GM18868 (cell line): ENCODE measurements around the gene NRG2.

Source experiments
- ATAC-seq: cut with Tn5 transposase; IDR thresholded peaks from one replicate; pipeline ENCODE4 v1.9.1; 2021; ENCODE audit warnings: mild to moderate bottlenecking, moderate library complexity; ENCODE audit not compliant: unreplicated experiment

The NRG2 gene

GRCh38 chr5:139821806-139822552 is 221.1 kb downstream of the NRG2 start:
- ATAC-seq = no peak

DNA sequence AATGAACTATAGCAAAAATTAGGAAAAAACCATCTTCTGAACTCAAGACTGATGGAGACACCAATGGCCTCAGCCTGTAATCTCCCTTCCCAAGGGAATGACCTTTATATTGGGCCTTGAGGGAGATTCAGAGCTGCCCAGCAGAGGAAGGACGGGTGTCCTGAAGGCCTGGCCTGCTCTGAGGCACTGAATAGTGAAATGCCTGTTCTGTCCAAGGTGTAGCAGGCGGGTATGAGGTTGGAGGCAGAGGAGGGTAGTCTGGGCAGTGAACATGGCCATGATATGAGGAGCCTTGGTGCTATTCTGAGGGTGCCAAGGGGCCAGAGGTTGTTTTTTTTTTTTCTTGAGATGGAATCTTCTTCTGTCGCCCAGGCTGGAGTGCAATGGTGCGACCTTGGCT is 222.5 kb downstream of the NRG2 start:
- ATAC-seq = no peak

DNA sequence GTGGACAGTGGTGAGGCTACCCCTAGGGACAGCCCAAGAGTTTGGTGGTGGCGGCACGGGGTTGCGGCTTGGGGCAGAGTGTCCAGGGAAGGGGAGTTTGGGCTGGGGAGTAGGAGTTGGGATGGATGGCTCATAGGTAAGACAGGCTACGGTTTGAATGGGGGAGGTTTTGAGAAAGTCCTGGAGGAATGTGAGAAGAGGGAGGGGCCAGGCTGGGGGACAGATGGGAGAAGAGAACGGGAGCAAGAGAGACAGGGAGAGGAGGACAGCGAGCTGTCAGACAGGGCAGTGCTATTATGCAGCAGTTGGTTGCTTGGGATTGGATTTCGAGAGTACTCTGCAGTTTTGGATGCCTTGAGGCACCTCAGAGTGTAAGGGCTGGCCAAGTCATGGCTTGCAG is 223.0 kb downstream of the NRG2 start:
- no peak for ATAC-seq

DNA sequence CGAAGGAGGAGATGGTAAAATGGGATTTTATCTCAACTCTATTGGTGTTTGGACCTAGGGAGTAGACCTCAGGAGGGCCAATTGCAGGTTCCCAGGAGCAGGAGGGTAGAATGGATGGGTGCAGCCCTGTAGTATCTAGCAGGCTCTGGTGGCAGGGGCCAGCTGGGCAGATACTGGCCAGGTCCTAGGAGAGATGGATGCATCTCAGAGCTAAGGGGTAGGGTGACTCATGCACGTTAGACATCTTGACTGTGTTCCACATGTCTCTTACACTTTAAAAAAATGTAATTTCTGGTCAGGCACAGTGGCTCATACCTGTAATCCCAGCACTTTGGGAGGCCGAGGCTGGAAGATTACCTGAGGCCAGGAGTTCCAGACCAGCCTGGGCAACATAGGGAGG is 225.1 kb downstream of the NRG2 start:
- ATAC-seq = no peak

DNA sequence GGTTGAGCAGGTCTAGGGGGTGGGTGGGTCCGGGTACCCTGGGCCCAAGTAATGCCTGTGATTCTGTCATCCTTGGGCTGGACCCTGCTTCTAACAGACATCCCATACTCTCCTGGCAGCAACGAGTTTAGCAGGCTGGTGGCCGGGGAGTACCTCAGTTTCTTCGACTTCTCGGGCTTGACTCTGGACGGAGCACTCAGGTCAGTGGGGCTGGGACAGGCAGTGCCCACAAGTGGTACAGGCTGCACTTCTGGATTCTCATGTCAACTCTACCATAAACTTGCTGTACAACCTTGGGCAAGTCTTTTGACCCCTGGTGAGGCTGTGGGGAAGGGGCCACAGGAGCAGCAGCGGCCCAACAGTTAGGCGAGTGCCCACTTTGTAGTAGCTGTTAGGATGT is 225.7 kb downstream of the NRG2 start:
- ATAC-seq = no peak

DNA sequence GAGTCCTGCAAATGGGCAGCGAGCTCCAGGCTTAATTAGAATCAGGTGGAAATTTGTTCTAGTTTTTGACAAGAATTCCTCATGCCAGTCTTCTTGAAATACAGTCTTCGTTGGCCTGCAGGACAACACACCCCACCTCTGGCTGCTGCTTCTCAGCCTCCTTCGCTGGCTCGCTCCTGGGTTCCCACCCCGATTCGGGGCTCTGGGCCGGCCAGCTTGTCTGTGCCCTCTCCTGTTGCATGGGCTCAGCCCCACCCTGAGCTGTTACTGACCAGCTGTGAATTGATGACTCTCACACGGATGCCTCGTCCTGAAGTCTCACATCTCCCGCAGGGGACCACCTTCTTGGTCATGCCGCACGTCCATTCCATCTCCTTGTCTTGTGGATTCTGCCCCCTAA is 226.5 kb downstream of the NRG2 start:
- ATAC-seq = no peak

- no peak for ATAC-seq
Measured at GRCh38 chr5:139814704-139815280, 228.3 kb downstream of the NRG2 start.

GRCh38 chr5:139814191-139814601 is 228.9 kb downstream of the NRG2 start:
- no peak for ATAC-seq

- no peak for ATAC-seq
Measured at GRCh38 chr5:139812836-139813805, 230.0 kb downstream of the NRG2 start.

DNA sequence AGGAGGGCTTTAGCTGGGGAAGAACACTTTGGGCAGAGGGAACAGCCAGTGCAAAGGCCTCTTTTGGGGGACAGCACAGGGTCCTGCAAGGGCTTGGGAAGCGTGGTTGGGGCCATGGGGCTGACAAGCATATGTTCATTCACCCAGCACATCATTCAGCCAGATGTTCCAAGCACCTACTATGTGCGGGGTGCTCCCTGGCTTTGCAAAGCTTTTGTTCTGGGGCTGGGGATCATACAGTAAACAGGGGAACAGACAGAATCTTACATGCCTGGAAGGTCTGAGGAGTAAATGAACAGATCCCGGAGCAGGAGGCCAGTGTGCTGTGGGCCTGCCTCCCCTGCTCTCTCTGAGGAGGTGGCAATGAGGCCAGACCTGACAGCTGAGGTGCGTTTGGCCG is 230.8 kb downstream of the NRG2 start:
- ATAC-seq = no peak

DNA sequence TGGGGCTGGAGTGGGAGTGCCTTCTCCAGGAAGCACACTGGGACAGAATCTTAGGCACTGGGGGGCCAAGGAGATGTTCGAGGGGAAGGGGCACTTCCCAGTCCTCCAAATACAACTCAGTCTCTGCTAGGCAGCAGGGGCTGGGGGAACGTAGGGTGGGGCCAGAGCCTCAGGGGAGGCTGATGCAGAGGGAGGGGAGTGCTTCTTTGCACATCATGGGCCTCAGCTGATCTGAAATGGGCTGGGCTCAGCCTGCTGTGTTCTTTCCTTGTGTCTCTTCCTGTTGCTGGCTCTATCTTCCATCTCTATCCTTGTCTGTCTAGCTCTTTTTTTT is 231.9 kb downstream of the NRG2 start:
- no peak for ATAC-seq

GRCh38 chr5:139810341-139811273 is 232.5 kb downstream of the NRG2 start:
- no peak for ATAC-seq

DNA sequence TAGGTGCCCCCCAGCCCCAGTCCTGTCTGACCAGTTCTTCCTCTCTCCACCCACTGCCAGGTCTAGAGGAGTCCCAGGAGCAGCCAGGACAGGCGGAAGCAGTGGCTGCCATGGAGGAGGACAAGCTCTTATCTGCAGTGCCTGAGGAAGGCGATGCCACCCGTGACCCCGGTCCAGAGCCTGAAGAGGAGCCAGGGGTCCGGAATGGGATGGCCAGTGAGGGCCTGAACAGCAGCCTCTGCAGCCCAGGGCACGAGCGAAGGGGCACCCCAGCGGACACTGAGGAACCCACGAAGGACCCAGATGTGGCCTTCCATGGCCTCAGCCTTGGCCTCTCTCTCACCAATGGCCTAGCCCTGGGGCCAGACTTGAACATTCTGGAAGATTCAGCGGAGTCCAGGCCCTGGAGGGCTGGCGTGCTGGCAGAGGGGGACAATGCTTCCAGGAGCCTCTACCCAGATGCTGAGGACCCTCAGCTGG is 233.7 kb downstream of the NRG2 start:
- no peak for ATAC-seq

- ATAC-seq = no peak
Measured at GRCh38 chr5:139808481-139809330, 234.4 kb downstream of the NRG2 start.

- no peak for ATAC-seq
Measured at GRCh38 chr5:139807647-139808030, 235.5 kb downstream of the NRG2 start.

DNA sequence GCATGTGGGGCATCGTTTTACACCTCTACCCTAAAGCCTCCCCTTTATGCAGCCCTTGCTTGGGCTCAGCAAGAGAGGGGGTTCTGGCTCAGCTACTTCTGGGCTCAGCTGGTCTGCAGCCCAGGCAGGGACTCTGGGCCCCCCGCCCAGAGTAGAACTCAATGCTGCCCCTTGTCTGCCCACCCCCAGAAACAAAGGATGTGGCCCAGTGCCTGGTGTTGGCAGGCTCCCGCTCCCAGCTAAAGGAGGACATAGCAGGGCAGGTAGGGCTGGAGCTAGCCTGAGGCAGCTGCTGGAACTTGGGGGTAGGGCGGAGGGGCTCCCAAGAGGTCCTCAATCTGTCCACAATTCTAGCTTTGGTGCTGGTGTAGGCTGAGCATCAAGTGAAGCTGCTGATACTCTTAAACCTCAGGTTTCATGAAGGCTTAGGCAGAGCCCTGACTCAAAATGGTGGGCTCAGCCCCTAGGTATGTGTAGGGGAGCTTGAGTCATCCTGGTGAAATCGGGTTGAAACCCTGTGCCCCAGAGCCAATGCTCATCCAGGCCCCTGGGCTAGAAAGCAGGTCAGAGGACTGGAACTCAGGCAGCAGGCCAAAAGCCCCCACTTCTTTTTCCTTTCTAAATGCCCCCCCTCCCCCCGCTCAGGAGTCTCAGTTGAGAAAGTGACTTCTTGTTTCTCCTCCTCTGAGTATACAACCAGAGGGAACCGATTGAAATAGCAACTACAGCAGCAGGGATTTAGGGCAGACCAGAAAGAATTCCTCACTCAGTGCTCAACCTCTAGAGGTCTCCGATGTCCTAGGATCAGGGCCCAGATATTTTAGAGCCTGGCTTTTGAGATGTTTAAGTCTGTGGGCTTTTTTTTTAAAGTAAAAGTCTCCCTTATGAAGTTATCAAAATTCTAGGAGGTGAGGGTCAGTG is 236.1 kb downstream of the NRG2 start:
- no peak for ATAC-seq

GRCh38 chr5:139806111-139806510 is 237.0 kb downstream of the NRG2 start:
- ATAC-seq = no peak

DNA sequence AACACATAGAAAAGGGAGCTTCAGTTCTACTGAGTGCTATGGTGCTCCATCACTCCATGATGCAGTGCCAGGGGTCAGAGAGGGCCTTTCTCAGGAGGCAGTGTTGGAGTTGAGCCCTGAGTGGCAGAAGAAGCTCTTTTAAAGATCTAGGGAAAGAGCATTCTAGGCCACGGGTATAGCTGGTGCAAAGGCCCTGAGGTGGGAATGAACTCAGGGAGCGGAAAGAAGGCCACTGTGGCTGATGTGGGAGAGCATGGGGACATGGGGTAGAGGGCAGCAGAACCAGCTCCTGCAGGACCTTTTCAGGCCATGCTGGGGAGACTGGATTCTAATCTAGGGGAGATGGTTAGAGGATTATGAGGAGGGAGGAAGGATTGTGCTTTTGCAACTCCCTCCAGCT is 237.6 kb downstream of the NRG2 start:
- no peak for ATAC-seq
